GM12801 (cell line): ENCODE results near the gene CSF1R.

Experiments
- CTCF ChIP-seq: IDR thresholded peaks from one replicate; pipeline ENCODE4 v1.5.1; 2011; ENCODE audit warnings: control low read depth; ENCODE audit not compliant: insufficient read length; ENCODE audit errors: extremely low read depth

CSF1R gene

GRCh38 chr5:150119421-150120061 is 33.2 kb upstream of the CSF1R start:
- TF ChIP-seq CTCF, result no peak

- no peak for TF ChIP-seq CTCF
These were observed 32.3 kb upstream of the CSF1R start for GRCh38 chr5:150118561-150119229.

GRCh38 chr5:150117945-150118560 is 31.7 kb upstream of the CSF1R start:
- no peak for TF ChIP-seq CTCF

- no peak for TF ChIP-seq CTCF
These were observed 30.5 kb upstream of the CSF1R start for GRCh38 chr5:150116667-150117400.

- TF ChIP-seq CTCF, result no peak
These were observed 28.5 kb upstream of the CSF1R start for GRCh38 chr5:150114773-150115408.

- TF ChIP-seq CTCF, result no peak
These were observed 27.8 kb upstream of the CSF1R start for GRCh38 chr5:150114102-150114641.
